Stimulated activated CD4-positive, alpha-beta T cell treated with anti-CD3 and anti-CD28 coated beads, Interleukin-2, amount 100 ng/mL, for 24 hours (primary cell): Measurements from ENCODE around the gene NDUFA8.
A peak's percentile ranks its signal among the peaks of the same experiment; 100 is the strongest.

Experiments
- DNase-seq, 2 donors: peaks; one replicate each; pipeline ENCODE4 v3.0.0-alpha.2; 2020

NDUFA8 gene

DNA sequence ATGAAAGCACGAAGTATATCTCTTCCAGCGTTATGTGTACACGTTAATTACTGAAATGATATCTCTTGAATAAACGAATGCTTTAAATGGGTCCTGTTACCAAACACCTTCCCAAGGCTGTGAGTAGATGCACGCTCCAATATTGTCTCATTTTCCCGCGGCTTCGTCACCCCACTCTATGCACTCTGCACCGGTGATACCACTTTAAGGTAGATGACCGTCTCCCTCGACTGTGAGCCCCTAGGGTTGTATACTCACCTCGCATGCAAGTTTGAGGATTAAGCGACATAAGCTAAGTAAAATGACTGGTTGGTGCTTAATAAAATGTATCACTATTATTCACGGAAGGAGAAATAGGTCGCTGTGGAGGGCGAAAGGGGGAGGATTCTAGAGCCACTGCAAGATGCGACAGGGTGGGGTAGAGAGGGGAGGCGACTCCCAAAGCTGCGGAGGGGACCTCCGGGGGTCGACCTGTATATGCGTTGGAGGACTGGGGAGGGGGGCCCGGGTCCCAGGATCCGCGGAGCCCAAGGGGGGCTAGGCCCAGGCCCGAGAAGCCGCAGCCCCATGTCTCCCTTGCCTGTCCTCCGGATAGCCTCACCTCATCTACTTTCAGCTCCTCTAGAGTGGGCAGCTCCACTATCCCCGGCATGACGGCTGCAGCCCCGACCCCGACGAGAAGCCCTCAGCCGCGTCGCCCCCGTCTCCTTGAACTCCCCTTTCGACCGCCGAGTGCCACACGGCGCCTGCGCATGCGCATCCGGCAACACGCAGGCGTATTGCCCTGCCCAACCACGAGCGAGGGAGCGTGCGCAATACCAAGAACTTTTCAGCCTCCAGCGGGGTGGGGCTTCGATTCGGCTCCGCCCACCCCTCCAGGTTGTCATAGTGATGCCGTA is at the start of gene NDUFA8, which contains the start of gene MORN5:
TSS of gene NDUFA8 (minus strand) at position 754 of the 899 bp plus-strand sequence. CDS start at position 652, 102 bp downstream.
TSS of gene MORN5 (plus strand) at position 883 of the 899 bp plus-strand sequence. CDS start 65 bp downstream, outside the sequence.
- DNase-seq: peak; percentile 96 to 97

DNA sequence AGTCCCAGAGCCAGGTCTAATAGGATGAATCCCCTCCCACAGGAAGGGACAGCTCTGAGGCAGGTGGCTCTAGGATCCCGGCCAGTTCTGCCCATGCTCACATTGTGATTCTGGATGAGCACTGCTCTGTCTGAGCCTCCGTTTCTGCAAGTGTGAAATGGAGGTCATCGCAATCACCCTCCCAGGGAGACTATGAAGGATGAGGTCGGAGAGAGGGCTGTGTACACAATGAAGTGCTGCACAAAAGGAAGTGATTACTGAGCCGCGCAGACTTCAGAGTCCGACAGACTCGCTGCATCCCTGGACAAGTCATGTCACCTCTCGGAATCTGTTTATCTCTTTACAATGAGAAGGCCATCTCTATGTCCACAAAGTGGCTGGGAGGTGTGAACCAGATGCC is 47.5 kb upstream of the NDUFA8 start:
- DNase-seq: no peak

DNA sequence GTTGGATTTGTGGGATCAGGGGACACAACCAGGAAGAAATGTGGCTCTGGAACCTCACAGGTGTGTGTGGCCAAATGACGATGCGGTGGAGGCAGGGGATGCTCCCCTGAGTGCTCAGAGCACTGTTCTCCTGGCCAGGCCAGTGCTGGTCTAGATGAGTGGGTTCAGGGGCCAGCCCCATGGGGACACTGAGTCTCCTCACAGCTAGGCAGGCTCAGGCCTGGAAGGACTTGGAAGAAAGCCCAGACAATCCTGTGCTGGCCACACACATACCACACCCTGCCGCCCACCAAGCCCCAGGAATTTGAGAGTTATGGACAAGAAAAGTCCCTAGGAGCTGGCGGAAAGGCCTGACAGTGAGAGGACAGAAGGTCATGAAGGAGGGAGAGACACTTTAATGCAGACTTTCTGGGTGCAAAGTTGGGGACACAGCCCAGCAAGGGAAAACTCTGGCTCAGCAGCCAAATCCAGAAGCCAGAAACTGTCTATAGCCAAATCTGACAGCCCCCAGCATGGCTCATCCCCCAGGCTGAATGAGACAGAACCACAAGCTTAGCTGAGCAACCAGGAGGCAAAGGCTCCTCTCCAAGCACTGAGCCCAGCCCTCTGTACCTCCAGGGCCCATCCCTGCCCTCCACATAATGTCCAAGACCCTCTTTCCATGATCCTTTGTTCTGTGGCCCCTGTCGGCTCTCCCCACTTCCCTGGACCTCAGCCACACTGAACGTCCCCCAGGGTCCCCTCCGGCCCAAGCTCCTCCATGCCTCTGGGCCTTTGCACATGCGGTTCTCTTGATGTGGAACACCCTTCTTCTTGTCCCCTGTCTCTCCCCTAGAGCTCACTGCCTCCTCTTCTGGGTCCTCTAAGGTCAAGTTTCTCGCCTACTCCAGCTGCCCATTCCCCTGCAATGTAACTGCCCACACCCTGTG is 46.8 kb upstream of the NDUFA8 start:
- no peak for DNase-seq

DNA sequence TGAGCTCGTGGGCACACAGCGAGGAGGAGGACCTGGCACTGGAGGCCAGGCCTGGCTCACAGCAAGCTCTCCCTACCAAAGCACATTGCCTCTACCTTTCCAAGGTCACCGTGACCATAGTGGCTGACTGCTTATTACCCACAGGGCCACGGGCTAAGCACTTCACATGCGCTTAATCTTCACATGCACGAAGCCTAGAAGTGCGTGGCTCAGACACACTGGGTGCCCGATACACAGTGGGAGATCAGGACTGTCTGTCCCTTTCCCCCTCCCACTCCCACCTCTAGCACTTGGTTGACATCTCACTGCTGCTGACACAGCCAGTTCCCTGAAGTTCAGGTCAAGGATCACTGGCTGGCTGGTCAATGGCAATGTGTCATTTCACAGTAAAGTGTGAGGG is 45.6 kb upstream of the NDUFA8 start:
- no peak for DNase-seq

DNA sequence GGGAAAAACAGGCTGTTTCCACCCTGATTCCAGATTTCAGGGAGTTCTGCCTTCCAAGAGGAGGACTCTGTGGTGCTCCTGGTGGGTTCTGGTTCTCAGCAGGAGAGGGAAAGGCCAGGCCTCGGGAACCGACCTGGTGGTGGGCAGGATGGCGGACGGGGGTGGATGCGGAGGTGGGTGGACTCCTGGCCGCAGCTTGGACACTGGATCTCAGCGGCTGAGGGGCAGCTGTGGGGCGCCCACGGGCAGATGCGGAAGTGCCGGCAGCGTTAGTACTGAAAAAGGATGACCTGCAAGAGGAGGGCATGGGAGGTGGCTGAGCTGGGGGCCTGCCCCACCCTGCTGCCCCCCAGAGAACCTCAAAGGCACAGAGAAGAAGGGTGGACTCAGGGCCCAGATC is 44.9 kb upstream of the NDUFA8 start:
- no peak for DNase-seq

DNA sequence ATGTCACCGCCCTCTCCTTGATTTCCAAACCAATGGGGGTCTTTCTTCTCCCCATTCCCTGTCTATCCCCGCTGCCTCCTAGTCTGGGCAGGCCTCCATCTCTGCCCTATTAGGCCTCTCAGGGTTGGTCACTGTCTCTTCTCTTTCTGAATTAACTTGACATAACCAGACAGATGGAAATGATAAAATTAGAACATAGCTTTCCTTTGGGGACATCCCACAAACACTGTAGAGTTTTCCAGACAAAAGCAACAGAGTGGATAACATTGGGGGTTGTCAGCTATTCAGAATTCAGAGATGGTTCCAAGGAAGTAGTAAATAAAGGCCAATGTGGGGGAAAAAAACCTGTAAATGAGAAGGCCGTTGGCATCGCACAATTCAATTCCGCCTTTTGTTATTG is 44.5 kb upstream of the NDUFA8 start:
- DNase-seq: no peak

DNA sequence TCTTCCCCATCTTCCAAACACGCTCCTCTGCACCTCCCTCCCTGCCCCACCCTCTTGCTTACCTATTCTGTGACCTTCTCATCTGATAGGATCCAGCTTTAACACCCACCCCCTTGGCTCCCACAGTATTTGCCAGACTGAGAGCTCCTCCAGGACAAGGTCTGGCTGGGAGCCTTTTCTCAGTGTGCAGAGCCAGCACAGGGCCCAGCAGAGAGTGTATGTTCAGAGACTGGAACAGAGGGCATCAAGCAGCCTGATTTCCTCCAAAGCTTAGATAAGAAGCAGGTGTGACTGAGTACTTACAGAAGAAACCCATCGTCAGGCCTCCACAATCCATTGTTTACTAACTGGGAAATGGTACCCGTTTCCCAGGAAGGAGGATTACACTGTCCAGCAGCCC is 42.5 kb upstream of the NDUFA8 start:
- DNase-seq: no peak

DNA sequence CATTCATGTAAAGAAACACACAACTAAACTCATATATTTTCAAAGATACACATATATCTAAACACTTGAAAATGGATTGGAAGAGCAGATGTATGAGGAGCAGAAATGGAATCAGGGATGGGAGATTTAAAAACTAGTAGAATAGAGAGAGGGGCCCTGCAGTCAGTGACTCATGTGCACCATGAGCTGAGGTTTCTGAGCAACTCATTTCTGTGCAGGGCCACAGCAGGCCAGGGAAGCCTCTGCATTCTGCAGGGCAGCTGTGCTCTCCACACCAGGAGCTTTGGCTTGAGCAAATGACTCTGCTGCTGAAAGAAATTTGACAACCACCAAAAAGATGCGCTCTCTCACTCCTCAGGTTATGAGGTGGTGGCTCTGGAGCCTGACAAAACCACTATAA is 42.1 kb upstream of the NDUFA8 start:
- no peak for DNase-seq

DNA sequence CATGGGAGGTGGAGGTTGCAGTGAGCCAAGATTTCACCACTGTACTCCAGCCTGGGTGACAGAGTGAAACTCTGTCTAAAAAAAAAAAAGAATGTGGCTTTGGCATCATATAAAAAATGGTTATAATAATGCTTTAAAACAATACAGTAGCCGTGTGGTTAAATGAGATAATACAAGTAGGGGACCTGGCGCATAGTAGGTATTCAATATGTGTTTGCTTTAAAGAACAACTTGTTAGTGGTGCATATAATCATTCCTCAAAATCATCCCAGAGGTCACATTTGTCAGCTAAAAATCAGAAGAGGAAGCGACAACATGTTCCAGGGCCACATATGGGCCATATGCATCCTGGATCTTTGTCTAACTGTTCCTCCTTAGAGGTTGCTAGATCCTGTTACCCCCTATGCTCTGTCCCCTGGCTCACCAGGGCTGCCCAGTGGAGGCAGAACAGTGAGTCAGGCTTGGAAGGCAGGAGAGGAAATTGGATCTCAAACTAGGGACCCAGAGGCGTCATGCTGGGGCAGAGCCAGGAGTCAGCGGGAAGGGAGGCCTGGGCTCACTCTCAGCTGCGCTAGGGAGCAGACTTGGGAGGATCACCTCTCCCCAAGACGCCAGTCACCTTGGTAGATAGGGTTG is 41.5 kb upstream of the NDUFA8 start:
- no peak for DNase-seq

DNA sequence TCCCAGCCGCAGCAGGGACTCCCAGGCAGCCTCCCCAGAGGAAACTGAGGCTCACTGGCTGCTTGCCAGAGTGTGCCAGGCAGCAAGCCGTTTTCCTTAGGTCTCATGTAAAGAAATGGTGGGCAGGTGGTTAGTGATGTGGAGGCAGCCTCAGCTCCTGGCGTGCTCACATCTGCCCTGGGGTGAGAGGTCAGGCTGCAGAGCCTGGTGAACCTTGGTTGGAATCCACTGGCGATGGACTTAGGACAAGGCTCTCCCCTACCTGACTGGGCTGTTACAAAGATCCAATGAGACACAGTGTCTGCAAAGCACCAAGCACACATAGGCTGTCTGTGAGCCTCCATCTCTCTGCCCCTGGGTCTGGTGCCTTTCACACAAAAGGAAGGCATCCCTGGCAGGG is 38.3 kb upstream of the NDUFA8 start:
- DNase-seq: no peak

DNA sequence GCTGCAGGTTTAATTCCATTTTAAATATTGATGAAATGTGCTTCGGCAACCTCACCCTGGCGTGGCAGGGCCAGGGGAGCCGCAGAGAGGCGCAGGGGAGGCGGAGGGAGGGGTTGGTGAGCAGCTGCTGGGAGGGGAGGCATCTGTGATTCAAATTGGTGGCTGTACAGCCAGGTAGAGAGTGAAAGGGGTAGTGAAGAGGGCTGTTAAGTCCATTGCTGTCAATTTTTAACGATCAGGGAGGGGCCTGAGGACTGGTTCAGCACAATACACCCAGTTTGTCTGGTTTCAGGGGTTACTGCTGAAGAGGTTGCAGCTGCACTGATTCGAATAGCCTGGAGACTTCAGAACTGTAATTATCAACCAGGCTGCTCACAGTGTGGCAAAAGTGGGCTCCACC is 37.8 kb upstream of the NDUFA8 start:
- DNase-seq: no peak

DNA sequence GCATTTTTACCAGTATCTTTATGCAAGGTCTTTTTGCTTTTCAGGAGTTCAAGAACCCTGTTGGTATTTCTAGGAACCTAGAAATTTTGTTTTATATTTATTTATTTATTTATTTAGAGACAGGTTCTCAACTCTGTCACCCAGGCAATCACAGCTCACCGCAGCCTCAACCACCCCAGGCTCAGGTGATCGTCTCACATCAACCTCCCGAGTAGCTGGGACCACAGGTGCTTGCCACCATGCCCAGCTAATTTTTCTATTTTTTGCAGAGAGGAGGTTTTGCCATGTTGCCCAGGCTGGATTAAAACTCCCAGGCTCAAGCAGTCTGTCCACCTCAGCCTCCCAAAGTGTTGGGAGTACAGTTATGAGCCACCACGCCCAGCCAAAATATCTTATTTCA is 36.3 kb upstream of the NDUFA8 start:
- DNase-seq: no peak

DNA sequence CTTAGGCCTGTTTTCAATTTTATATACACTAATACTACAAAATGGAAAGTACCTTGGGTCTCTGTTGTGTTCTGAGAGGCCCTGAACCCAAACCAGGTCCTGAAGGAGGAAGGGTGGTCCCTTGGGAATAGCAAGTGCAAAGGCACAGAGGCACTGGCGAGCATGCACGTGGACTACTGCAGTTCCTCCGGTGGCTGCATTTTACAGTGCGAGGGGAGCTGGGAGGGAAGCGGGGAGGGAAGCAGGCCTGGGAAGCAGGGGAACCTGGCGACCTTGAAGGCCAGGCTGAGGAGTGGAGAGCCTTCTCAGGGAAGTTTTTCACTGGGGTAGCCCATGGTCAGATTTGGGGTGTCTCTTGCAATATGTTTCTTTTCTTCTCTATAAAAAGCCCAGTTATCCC is 34.1 kb upstream of the NDUFA8 start:
- no peak for DNase-seq

DNA sequence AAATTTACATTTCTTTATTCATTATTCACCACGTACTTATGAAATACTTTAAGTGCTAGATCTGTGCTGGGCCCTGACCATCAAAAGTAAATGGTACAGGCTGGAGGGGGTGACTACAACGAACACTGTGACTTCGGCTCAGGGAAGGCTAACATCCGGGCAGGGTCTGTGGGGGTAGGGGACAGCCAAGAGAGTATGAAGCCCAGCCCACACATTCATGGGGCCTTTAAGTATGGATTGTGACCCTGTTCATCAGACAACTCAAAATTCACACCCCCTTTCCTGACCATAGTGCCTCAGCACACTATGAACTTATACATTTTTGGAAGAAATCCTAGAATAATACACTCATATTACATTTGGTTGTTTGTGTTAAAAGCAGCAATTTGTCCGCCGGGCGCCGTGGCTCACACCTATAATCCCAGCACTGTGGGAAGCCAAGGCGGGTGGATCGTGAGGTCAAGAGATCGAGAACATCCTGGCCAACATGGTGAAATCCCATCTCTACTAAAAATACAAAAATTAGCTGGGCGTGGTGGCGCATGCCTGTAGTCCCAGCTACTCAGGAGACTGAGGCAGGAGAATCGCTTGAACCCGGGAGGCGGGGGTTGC is 33.4 kb upstream of the NDUFA8 start:
- DNase-seq: no peak

DNA sequence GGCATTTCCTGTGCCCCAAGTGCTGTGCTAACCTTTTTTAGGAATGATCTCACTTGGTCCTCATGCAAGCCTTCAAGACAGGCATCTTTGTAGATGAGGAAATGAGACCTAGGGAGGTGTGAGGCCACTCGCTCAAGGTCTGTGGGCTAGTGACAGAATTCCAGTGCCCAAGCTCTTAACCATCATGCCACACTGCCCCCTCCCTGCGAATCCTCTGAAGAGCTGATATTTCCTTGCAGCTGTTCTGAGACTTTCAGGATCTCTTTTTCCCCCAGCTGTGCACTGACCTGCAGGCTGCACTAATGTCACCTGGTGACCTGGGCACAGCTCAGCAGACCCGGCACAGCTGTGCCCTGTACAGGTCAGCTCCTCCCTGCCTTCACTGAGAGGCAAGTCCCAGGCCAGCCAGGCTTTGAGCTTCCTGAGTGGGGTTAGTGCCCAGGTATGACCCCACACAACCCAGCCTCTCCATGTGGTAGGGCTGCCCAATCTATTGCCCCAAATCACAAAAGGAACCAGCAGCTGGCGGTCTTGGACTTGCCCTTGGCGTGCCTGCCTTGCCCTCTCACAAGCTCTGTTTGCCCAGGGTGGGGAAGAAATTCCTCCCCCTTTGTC is 32.8 kb upstream of the NDUFA8 start:
- DNase-seq: no peak

DNA sequence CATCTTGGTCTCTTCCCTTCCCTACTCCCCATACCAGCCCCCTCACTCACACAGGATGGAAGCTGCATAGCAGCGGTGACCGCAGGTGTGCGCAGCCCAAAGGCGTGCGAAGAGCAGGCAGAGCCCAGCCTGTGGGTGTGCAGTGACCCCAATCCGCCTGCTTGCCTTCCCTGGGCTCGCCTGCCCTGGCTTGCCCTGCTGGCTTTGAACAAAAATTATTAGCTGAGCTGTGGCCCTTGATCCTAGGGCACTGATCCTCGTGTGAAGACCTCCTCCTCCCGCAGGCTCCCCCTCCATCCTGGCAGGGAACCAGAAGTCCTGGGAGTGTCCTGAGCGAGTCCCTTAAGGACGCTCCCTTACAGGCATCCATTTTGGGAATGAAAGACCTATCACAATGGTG is 32.0 kb upstream of the NDUFA8 start:
- DNase-seq: no peak

DNA sequence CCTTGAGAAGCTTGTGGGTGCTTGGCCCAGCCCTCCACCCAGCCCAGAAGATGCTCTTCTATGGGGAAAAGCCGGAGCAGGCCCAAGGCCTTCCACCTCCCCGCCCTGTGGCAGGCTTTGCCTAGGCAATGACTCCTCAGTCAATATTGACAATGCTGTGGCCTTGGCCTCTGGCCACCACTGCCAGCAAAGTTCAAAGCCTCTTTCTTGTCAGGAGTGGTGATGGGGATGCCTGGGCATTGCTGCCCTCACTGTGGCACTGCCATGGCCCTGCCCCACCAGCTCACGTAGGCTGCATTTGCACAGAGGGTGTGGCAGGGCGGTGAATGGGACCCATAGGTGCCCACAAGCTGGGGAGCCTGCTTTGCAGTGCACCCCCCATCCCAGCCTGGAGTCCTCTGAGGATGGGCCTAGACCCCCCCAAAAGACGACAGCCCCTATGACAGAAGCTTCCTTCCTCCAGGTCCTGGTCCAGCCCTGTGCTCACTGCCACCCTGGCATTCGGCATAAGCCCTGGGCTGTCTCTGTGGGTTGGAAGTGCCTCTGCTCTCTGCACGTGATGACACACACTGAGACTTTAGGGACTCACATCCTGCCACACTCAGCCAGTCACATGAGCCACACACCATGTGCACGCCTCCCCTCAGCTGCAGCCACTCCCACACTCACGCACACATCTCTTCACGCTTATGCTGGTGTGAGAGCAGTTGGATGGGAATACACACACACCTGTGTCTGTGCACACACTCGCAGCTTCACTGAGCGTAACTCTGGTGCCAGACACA is 31.2 kb upstream of the NDUFA8 start:
- DNase-seq: peak in 1 of 2 donors; percentile 10

DNA sequence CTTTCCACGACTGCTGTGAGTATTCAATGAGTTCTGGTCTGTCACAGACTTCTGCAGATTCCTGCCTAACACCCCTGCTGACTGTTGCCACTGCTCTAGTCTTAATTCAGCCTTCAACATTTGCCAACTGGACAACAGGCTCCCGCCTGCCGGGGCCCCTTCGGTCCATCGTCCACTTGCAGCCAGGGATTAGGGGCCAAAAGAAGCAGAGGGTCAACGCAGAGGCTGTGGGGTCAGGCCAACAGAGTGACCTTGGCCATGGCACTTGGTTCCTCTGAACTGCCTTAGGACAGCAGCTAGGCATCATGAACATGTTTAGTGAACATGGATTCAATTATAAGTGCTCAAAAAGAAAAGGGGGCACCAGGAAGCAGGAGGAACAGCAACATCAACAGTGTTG is 28.8 kb upstream of the NDUFA8 start:
- DNase-seq: no peak

DNA sequence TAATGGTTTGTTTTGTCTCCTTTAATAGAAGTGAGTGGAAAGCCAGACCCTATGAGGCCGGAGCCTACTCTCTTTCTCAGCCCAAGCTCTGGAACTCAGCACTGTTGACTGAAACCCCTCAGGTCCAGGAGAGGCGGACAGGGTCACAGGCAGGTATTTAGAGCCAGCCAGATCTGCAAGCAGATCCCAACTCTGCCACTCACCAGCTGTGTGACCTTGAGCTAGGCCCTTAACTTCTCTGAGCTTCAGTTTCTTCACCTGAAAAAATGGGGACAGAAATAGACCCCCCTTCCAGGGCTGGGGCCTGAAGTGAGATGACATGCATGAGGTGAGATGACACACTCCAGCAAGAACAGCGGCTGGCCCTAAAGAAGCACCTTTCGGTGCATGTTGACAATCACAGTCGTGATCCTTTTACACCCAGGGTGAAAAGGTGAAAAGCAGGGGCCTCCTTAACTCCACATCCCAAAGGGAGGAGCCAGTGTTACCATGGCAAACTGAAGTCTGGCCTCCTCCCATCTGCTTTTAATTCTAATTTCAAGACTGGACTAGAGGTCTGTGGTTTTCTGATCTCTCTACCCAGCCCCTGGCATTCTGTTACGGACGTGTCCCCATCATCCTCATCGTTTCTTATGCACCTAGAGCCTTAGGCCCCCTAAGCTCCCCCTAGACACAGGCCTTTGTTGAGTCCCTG is 27.3 kb upstream of the NDUFA8 start:
- no peak for DNase-seq

DNA sequence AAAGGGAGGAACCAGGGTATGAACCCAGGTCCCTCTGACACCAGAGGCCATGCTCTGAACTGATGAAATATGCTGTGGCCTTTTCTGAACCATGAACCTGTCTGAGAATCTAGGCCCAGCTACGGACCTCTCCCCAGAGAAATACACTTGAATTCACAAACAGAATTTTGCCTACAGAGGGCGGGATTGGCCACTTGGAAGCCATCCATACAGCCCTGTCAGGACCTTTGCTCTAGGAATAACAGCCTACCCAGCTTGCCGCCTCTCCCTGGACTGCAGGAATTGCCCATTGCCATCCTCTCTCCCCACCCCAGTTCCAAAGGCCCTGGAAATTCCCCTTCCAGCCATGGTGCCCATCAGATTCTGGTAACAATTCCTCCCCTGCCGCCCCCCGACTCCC is 26.7 kb upstream of the NDUFA8 start:
- DNase-seq: no peak

DNA sequence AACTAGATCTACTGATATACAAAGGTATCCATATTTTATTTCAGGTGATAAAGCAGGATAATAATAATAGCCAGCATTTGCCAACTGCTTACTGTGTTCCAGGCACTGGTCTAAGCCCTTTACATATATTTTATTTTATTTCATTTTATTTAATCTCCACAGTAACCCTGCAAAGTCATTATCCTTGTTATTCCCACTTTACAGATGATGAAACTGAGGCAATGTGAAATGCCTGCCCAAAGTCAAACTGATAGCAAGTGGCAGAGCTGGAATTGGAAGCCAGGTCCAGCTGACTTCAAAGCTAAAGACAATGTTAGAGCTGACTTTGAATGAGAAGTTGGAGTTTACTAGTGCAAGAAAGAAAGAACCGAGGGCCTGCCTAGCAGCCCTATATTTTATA is 25.0 kb upstream of the NDUFA8 start:
- DNase-seq: no peak
